OCI-LY7 (cell line): Measurements from ENCODE around the gene RAP1GDS1. TPM values are rescaled to one million over a fixed set of nuclear protein-coding genes. Genes with fewer than 3 reads are reported as not detected.

ENCODE experiments used
- BruUV-seq: library from RNA; stranded (reverse); fragments of 400-500 nt; replicated peaks from 2 replicates; lab custom pipeline; 2021; lab: Mats Ljungman, UMichigan
- CTCF ChIA-PET: fragments of 300-600 bp; sonication (Branson Sonifier 250); formaldehyde crosslinking; loops from one replicate; lab custom pipeline; 2022; ENCODE audit warnings: antibody characterized with exemption; ENCODE audit not compliant: unreplicated experiment; lab: Charles Lee
- POLR2A ChIA-PET: fragments of 300-600 bp; sonication (Branson Sonifier 250); formaldehyde crosslinking; loops from one replicate; lab custom pipeline; 2022; ENCODE audit warnings: antibody characterized with exemption; lab: Charles Lee
- DNase-seq: peaks from one replicate; pipeline ENCODE4 v3.0.0-alpha.2; 2015; ENCODE audit warnings: low spot score
- H2AFZ ChIP-seq: fragments of 200-600 bp; sonication (generic), shearing (Covaris generic); 2 replicates; pipeline ENCODE4 v1.6.1; 2014; ENCODE audit warnings: mild to moderate bottlenecking, antibody characterized with exemption, low read length, moderate library complexity
- H3K27ac ChIP-seq: fragments of 200-600 bp; sonication (generic); 2 replicates; pipeline ENCODE4 v1.5.1; 2014; ENCODE audit warnings: mixed run types, low read depth, mild to moderate bottlenecking, moderate library complexity, low read length, inconsistent platforms; ENCODE audit not compliant: poor library complexity, severe bottlenecking
- H3K36me3 ChIP-seq: fragments of 200-600 bp; sonication (generic); 2 replicates; pipeline ENCODE4 v1.6.1; 2014; ENCODE audit warnings: mild to moderate bottlenecking, antibody characterized with exemption, low read length, moderate library complexity, mixed read lengths; ENCODE audit not compliant: insufficient read depth
- H3K4me1 ChIP-seq: fragments of 200-600 bp; sonication (generic); 2 replicates; pipeline ENCODE4 v1.5.1; 2014; ENCODE audit warnings: mild to moderate bottlenecking, low read length; ENCODE audit not compliant: insufficient read depth, poor library complexity, severe bottlenecking
- H3K4me2 ChIP-seq: fragments of 200-600 bp; sonication (generic); 2 replicates; pipeline ENCODE4 v1.6.1; 2014; ENCODE audit warnings: mild to moderate bottlenecking, low read length
- H3K4me3 ChIP-seq: fragments of 200-600 bp; sonication (generic); 2 replicates; pipeline ENCODE4 v1.5.1; 2014; ENCODE audit warnings: mild to moderate bottlenecking, low read depth, low read length; ENCODE audit not compliant: poor library complexity, severe bottlenecking
- H3K79me2 ChIP-seq: fragments of 200-600 bp; sonication (generic); 2 replicates; pipeline ENCODE4 v1.6.1; 2016; ENCODE audit warnings: low read depth, mild to moderate bottlenecking, low read length, moderate library complexity, mixed read lengths; ENCODE audit not compliant: insufficient read depth
- H3K9me2 ChIP-seq: fragments of 200-600 bp; sonication (generic); 2 replicates; pipeline ENCODE4 v1.6.1; 2016; ENCODE audit warnings: mild to moderate bottlenecking, low read length, mixed read lengths; ENCODE audit not compliant: insufficient read depth
- H3K9me3 ChIP-seq: fragments of 200-600 bp; sonication (generic); 2 replicates; pipeline ENCODE4 v1.6.1; 2014; ENCODE audit warnings: mild to moderate bottlenecking, mixed run types, low read length, mixed read lengths
- H4K20me1 ChIP-seq: fragments of 200-600 bp; sonication (generic); 2 replicates; pipeline ENCODE4 v1.6.1; 2014; ENCODE audit warnings: mild to moderate bottlenecking, antibody characterized with exemption, low read length, moderate library complexity, mixed read lengths; ENCODE audit not compliant: insufficient read depth
- EZH2phosphoT487 ChIP-seq: fragments of 200-600 bp; sonication (generic); IDR thresholded peaks from 2 replicates; pipeline ENCODE4 v1.6.1; 2018; ENCODE audit warnings: low read depth, borderline replicate concordance, mild to moderate bottlenecking, mixed run types, antibody characterized with exemption, low read length, moderate library complexity, mixed read lengths
- intact Hi-C: fragments of 100-400 bp; cut with micrococcal nuclease; formaldehyde crosslinking; loops from one replicate; pipeline ENCODE4 v1.10.0; 2022; ENCODE audit not compliant: unreplicated experiment
- total RNA-seq, 2 experiments: library from RNA; depleted of rRNA in 1 of 2; stranded (reverse); fragments of >200 nt in 1 of 2; shearing (Covaris generic) in 1 of 2; gene quantifications; 2 replicates each; pipeline ENCODE4 v1.2.3, GENCODE V29; 2014 to 2022
- TF ChIP-seq, protein P1 (sequence below): fragments of 200-600 bp; sonication (generic); conservative IDR thresholded peaks from 2 replicates; pipeline ENCODE4 v1.5.1; 2014; ENCODE audit warnings: mild to moderate bottlenecking, antibody characterized with exemption, low read length, moderate library complexity, mixed read lengths

RAP1GDS1 gene
- total RNA-seq, 2 experiments from 2014 or later, result 53.5 to 57.8 TPM

DNA sequence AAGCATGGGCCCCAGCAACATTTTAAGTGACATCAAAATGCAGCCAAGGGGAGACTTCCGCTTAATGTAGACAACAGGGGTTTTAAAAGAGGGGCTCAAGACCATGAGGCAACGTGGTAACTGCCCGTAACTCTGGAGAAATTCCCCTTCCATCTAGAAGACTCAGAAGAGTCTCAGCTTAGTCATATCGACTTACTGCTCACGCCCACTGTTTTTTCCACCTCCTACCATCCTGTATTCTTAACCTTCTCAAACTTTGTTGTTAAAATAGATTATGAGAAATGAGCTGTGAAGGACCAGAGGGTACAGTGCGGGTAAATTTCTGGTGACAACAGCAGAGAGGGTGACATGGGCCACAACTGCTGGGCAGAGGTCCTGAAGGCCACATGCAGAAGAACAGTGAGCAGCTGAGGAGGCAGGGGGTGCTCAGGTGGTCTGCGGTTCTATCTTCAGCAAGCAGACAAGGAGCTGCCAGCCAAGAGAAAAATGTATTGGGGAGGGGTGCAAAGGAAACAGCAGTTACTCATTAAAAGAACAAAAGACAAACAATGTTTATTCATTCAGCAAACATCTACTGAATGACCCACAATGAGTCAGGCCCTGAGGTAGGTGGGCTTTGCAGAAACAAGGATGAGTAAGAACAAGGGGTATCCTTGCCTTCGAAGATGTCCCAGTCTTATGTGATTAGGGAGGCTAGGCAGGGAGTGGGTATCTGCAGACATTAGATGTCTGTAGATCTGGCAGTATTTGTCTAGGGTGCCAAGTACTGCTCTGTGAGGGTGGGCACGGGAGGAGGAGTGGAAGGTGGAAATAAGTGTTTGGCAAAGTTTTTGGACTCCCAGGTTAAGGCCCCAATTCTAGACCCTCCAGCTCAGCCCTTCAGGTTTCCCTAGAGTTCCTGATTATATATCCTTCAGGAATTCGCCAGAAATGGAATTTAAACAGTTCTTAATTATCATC lies 221.9 kb downstream of the RAP1GDS1 start:
- POLR2A ChIA-PET, result interaction anchor here (1.5 kb wide), 1 partner anchor 25 kb away, joined by 3 read pairs; no protein-coding TSS in a partner anchor
- no peak for DNase-seq

GRCh38 chr4:98484031-98484430 lies 222.8 kb downstream of the RAP1GDS1 start:
- H3K36me3 ChIP-seq, result no peaks in the 10 kb centered on the region
- no peak overlapping the region for H3K27ac ChIP-seq
- ChIA-PET POLR2A (interaction anchor here (0.8 to 1.5 kb wide), 2 partner anchors 26 to 930 kb away, joined by 3 read pairs; no protein-coding TSS in a partner anchor), CTCF (no interaction called here)
- no peaks in the 10 kb centered on the region for H3K4me1 ChIP-seq
- H4K20me1 ChIP-seq, result no peaks in the 10 kb centered on the region
- H2AFZ ChIP-seq, result no peak overlapping the region
- BruUV-seq, result no TSS peak
- H3K79me2 ChIP-seq, result no peaks in the 10 kb centered on the region
- H3K9me3 ChIP-seq, result no peaks in the 10 kb centered on the region
- intact Hi-C loops, result no loop called here
- H3K4me3 ChIP-seq, result no peak overlapping the region
- no peak for TF ChIP-seq EZH2phosphoT487
- no peak overlapping the region for H3K4me2 ChIP-seq
- no peak for DNase-seq
- no peaks in the 10 kb centered on the region for H3K9me2 ChIP-seq

More for the DNA sequence above, 221.9 kb downstream of the RAP1GDS1 start:
- no TSS peak for BruUV-seq
- Histone ChIP-seq H3K79me2 (no peaks in the 10 kb centered on the region), H4K20me1 (no peaks in the 10 kb centered on the region), H3K4me3 (no peak overlapping the region), H3K4me2 (no peak overlapping the region), H3K27ac (no peak overlapping the region), H2AFZ (no peak overlapping the region), H3K4me1 (no peaks in the 10 kb centered on the region), H3K9me2 (no peaks in the 10 kb centered on the region), H3K36me3 (no peaks in the 10 kb centered on the region), H3K9me3 (no peaks in the 10 kb centered on the region)
- TF ChIP-seq, protein P1, sequence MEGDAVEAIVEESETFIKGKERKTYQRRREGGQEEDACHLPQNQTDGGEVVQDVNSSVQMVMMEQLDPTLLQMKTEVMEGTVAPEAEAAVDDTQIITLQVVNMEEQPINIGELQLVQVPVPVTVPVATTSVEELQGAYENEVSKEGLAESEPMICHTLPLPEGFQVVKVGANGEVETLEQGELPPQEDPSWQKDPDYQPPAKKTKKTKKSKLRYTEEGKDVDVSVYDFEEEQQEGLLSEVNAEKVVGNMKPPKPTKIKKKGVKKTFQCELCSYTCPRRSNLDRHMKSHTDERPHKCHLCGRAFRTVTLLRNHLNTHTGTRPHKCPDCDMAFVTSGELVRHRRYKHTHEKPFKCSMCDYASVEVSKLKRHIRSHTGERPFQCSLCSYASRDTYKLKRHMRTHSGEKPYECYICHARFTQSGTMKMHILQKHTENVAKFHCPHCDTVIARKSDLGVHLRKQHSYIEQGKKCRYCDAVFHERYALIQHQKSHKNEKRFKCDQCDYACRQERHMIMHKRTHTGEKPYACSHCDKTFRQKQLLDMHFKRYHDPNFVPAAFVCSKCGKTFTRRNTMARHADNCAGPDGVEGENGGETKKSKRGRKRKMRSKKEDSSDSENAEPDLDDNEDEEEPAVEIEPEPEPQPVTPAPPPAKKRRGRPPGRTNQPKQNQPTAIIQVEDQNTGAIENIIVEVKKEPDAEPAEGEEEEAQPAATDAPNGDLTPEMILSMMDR, result no peak
- no peak for TF ChIP-seq EZH2phosphoT487
- intact Hi-C loops, result no loop called here
- CTCF ChIA-PET, result no interaction called here

DNA sequence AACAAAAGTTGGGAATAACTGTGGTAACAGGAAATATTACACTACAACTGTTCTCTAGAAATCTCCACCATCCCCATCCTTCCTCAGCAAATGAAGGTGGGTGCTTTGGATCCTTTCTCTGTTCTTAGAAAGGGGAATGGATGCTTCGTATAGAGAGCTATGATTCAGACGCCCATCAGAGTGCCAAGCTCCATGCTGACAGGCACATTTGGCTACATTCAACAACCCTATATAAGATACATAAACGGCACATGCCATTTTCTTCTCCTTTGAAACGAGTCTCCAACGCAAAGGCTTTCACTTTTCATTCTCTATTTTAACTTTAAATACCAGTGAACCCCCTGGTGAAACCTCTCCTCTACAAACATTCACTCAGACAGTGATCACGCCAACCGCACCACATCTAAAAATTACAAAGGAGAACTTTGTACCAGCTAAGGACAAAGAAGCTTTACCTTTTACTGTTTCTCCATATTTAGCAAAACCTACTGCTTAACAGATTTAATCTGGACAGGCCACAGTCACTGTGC lies 224.7 kb downstream of the RAP1GDS1 start:
- Histone ChIP-seq H3K79me2 (no peaks in the 10 kb centered on the region), H3K36me3 (no peaks in the 10 kb centered on the region), H3K9me3 (no peaks in the 10 kb centered on the region), H4K20me1 (no peaks in the 10 kb centered on the region), H3K4me2 (no peak overlapping the region), H3K4me3 (no peak overlapping the region), H3K4me1 (no peaks in the 10 kb centered on the region), H3K9me2 (no peaks in the 10 kb centered on the region), H2AFZ (no peak overlapping the region), H3K27ac (no peak overlapping the region)
- POLR2A ChIA-PET, result interaction anchor here (0.7 kb wide), 1 partner anchor 722 kb away, joined by 9 read pairs; no protein-coding TSS in a partner anchor
- TF ChIP-seq EZH2phosphoT487, result no peak
- TF ChIP-seq, protein P1, result no peak
- no TSS peak for BruUV-seq
- CTCF ChIA-PET, result no interaction called here
- no peak for DNase-seq
- intact Hi-C loops, result no loop called here
